Measurements from ENCODE around the gene ANXA11. TPM values are rescaled to one million over a fixed set of nuclear protein-coding genes. Genes with fewer than 3 reads are reported as not detected.
"Not testable (repeated sequence)": the region's sequence is repeated elsewhere in the genome, so short reads cannot be mapped to it uniquely, and the experiment has no call there.

The ANXA11 gene
- total RNA-seq, 1 experiment from 2014 or later = 93.8 TPM

GRCh38 chr10:80252296-80252887, 47.1 kb upstream of the ANXA11 start:
- Mint-ChIP-seq H3K27me3 (ENCODE audit: insufficient read depth, unreplicated experiment) (peaks cover 34% of the 10 kb centered on the region), H3K4me1 (ENCODE audit: insufficient read depth, unreplicated experiment) (peaks cover 5% of the 10 kb centered on the region), H3K4me3 (ENCODE audit: unreplicated experiment) (no peak overlapping the region), H3K9me3 (ENCODE audit: unreplicated experiment) (no peaks in the 10 kb centered on the region), H3K27ac (ENCODE audit: low read depth, unreplicated experiment) (no peak overlapping the region), H3K36me3 (ENCODE audit: insufficient read depth, unreplicated experiment) (no peaks in the 10 kb centered on the region)
- TF ChIP-seq, protein P1, sequence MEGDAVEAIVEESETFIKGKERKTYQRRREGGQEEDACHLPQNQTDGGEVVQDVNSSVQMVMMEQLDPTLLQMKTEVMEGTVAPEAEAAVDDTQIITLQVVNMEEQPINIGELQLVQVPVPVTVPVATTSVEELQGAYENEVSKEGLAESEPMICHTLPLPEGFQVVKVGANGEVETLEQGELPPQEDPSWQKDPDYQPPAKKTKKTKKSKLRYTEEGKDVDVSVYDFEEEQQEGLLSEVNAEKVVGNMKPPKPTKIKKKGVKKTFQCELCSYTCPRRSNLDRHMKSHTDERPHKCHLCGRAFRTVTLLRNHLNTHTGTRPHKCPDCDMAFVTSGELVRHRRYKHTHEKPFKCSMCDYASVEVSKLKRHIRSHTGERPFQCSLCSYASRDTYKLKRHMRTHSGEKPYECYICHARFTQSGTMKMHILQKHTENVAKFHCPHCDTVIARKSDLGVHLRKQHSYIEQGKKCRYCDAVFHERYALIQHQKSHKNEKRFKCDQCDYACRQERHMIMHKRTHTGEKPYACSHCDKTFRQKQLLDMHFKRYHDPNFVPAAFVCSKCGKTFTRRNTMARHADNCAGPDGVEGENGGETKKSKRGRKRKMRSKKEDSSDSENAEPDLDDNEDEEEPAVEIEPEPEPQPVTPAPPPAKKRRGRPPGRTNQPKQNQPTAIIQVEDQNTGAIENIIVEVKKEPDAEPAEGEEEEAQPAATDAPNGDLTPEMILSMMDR (IDR thresholded peaks at IDR 0.05; ENCODE audit: unreplicated experiment) = no peak
- BruUV-seq (replicated peaks) = no TSS peak
- intact Hi-C loops (cut with micrococcal nuclease) = no loop called here
- no peak for DNase-seq (ENCODE audit: unreplicated experiment)
- ChIA-PET POLR2A (no interaction called here), CTCF (interaction anchor here (0.6 to 1.4 kb wide), 6 partner anchors 8 to 690 kb away, joined by 3 to 4 read pairs (median 3); no protein-coding TSS in a partner anchor)

GRCh38 chr10:80251703-80252280, 46.5 kb upstream of the ANXA11 start:
- H3K27ac Mint-ChIP-seq (ENCODE audit: low read depth, unreplicated experiment) = not testable (repeated sequence)
- CTCF ChIA-PET = interaction anchor here (1.4 kb wide), 1 partner anchor 9 kb away, joined by 3 read pairs; no protein-coding TSS in a partner anchor

DNA sequence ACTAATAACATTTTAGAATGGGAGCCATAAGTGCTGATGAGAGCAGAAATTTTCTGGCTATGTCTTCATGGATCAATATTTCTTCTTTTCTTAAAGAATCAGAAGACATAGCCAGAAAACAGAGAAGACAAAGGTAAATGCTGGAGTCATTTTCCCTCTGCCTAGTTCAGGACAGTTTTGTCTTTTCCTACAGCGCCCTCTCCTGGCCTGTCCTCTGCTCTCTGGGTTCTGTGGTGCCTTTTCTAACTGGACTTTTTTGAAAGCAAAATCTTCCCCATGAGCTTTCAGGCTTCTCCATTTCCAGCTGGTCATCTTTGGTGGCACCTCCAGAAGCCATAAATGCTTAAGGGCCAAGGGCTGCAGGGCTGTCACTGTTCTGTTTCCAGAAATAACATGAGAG, 45.1 kb upstream of the ANXA11 start:
- H3K36me3 Mint-ChIP-seq (ENCODE audit: insufficient read depth, unreplicated experiment); POLR2A ChIA-PET; DNase-seq (ENCODE audit: unreplicated experiment); H3K9me3 Mint-ChIP-seq (ENCODE audit: unreplicated experiment); intact Hi-C loops (cut with micrococcal nuclease); BruUV-seq (replicated peaks); H3K4me1 Mint-ChIP-seq (ENCODE audit: insufficient read depth, unreplicated experiment); H3K4me3 Mint-ChIP-seq (ENCODE audit: unreplicated experiment); H3K27ac Mint-ChIP-seq (ENCODE audit: low read depth, unreplicated experiment); CTCF ChIA-PET: not testable (repeated sequence)
- peaks cover 19% of the 10 kb centered on the region for H3K27me3 Mint-ChIP-seq (ENCODE audit: insufficient read depth, unreplicated experiment)

More at GRCh38 chr10:80251703-80252280, 46.5 kb upstream of the ANXA11 start:
- H3K4me3 Mint-ChIP-seq (ENCODE audit: unreplicated experiment); DNase-seq (ENCODE audit: unreplicated experiment); BruUV-seq (replicated peaks); H3K36me3 Mint-ChIP-seq (ENCODE audit: insufficient read depth, unreplicated experiment); intact Hi-C loops (cut with micrococcal nuclease); H3K4me1 Mint-ChIP-seq (ENCODE audit: insufficient read depth, unreplicated experiment); POLR2A ChIA-PET; H3K9me3 Mint-ChIP-seq (ENCODE audit: unreplicated experiment): not testable (repeated sequence)
- H3K27me3 Mint-ChIP-seq (ENCODE audit: insufficient read depth, unreplicated experiment) = peaks cover 32% of the 10 kb centered on the region

DNA sequence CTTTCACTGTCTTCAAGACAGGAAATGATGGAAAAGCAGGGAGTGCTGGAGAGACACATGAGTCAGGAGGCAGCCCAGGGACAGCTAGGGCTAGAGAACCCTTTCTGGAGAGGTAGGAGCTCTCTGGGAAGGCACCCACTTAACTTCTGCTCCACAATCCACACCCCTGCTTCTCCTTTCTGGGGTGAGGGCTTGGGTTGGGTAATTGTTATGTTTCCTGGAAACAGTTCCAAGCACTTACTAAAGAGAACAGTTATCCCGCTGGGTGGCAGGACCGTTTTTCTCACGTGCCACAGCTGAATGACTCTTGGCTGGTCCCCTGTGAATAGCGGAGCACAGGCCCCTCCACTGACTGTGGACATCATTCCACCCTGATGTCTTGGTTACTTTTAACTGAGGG, 44.6 kb upstream of the ANXA11 start:
- BruUV-seq (replicated peaks); H3K9me3 Mint-ChIP-seq (ENCODE audit: unreplicated experiment); DNase-seq (ENCODE audit: unreplicated experiment); H3K36me3 Mint-ChIP-seq (ENCODE audit: insufficient read depth, unreplicated experiment); POLR2A ChIA-PET; H3K4me3 Mint-ChIP-seq (ENCODE audit: unreplicated experiment); H3K4me1 Mint-ChIP-seq (ENCODE audit: insufficient read depth, unreplicated experiment); intact Hi-C loops (cut with micrococcal nuclease); H3K27ac Mint-ChIP-seq (ENCODE audit: low read depth, unreplicated experiment): not testable (repeated sequence)
- H3K27me3 Mint-ChIP-seq (ENCODE audit: insufficient read depth, unreplicated experiment) = peaks cover 19% of the 10 kb centered on the region
- CTCF ChIA-PET = interaction anchor here (2.1 kb wide), 1 partner anchor 11 kb away, joined by 6 read pairs; no protein-coding TSS in a partner anchor

DNA sequence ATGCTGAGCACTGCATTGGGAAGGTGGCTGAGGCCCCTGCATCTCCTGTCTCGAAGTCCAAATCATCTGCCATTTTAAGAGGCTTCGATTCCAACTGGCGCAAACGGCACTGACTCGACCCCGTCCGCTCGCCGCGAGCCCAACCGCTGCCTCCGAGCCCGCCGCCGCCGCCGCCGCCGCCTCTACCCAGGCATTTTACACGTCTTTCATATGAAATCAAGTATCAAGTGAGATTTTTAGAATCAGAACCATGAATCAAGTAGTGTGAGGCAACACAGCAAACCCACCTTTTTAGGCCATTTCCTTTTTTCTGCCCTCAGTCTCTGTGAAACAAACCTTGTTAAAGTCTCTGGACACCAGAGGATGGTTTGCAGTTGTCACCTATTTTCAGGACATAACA, 42.3 kb upstream of the ANXA11 start:
- intact Hi-C loops (cut with micrococcal nuclease); H3K27ac Mint-ChIP-seq (ENCODE audit: low read depth, unreplicated experiment); POLR2A ChIA-PET; H3K36me3 Mint-ChIP-seq (ENCODE audit: insufficient read depth, unreplicated experiment); H3K9me3 Mint-ChIP-seq (ENCODE audit: unreplicated experiment); H3K4me1 Mint-ChIP-seq (ENCODE audit: insufficient read depth, unreplicated experiment); H3K4me3 Mint-ChIP-seq (ENCODE audit: unreplicated experiment); BruUV-seq (replicated peaks); DNase-seq (ENCODE audit: unreplicated experiment): not testable (repeated sequence)
- CTCF ChIA-PET = interaction anchor here (2.1 kb wide), 1 partner anchor 14 kb away, joined by 6 read pairs; no protein-coding TSS in a partner anchor
- H3K27me3 Mint-ChIP-seq (ENCODE audit: insufficient read depth, unreplicated experiment) = peaks cover 30% of the 10 kb centered on the region

- POLR2A ChIA-PET; intact Hi-C loops (cut with micrococcal nuclease); H3K4me3 Mint-ChIP-seq (ENCODE audit: unreplicated experiment); H3K27ac Mint-ChIP-seq (ENCODE audit: low read depth, unreplicated experiment); H3K36me3 Mint-ChIP-seq (ENCODE audit: insufficient read depth, unreplicated experiment); H3K4me1 Mint-ChIP-seq (ENCODE audit: insufficient read depth, unreplicated experiment); BruUV-seq (replicated peaks); H3K9me3 Mint-ChIP-seq (ENCODE audit: unreplicated experiment); DNase-seq (ENCODE audit: unreplicated experiment); CTCF ChIA-PET: not testable (repeated sequence)
- H3K27me3 Mint-ChIP-seq (ENCODE audit: insufficient read depth, unreplicated experiment) = peaks cover 29% of the 10 kb centered on the region
Observed at GRCh38 chr10:80244371-80244770, 39.0 kb upstream of the ANXA11 start.

GRCh38 chr10:80242341-80242740, 37.0 kb upstream of the ANXA11 start:
- POLR2A ChIA-PET; H3K4me1 Mint-ChIP-seq (ENCODE audit: insufficient read depth, unreplicated experiment); CTCF ChIA-PET: not testable (repeated sequence)

GRCh38 chr10:80236457-80236856, 31.1 kb upstream of the ANXA11 start:
- BruUV-seq (replicated peaks); H3K9me3 Mint-ChIP-seq (ENCODE audit: unreplicated experiment); intact Hi-C loops (cut with micrococcal nuclease); H3K4me1 Mint-ChIP-seq (ENCODE audit: insufficient read depth, unreplicated experiment); CTCF ChIA-PET; H3K36me3 Mint-ChIP-seq (ENCODE audit: insufficient read depth, unreplicated experiment); H3K4me3 Mint-ChIP-seq (ENCODE audit: unreplicated experiment); H3K27me3 Mint-ChIP-seq (ENCODE audit: insufficient read depth, unreplicated experiment); DNase-seq (ENCODE audit: unreplicated experiment); POLR2A ChIA-PET; H3K27ac Mint-ChIP-seq (ENCODE audit: low read depth, unreplicated experiment): not testable (repeated sequence)

More at GRCh38 chr10:80242341-80242740, 37.0 kb upstream of the ANXA11 start:
- H3K36me3 Mint-ChIP-seq (ENCODE audit: insufficient read depth, unreplicated experiment); intact Hi-C loops (cut with micrococcal nuclease); H3K9me3 Mint-ChIP-seq (ENCODE audit: unreplicated experiment); DNase-seq (ENCODE audit: unreplicated experiment); H3K27ac Mint-ChIP-seq (ENCODE audit: low read depth, unreplicated experiment); BruUV-seq (replicated peaks); H3K4me3 Mint-ChIP-seq (ENCODE audit: unreplicated experiment): not testable (repeated sequence)
- peaks cover 29% of the 10 kb centered on the region for H3K27me3 Mint-ChIP-seq (ENCODE audit: insufficient read depth, unreplicated experiment)
